ENCODE measurements around the gene BDKRB1. TPM values are rescaled to one million over a fixed set of nuclear protein-coding genes. Genes with fewer than 3 reads are reported as not detected.

BDKRB1 gene
- total RNA-seq, 1 experiment from 2014 or later: 1.4 TPM

- no peaks in the 10 kb centered on the region for H3K36me3 ChIP-seq (replicated peaks; ENCODE audit: control insufficient read depth, insufficient read depth, low read length)
- H3K4me3 ChIP-seq (ENCODE audit: insufficient read depth, low read depth, low read length): no peak overlapping the region
- no peak for DNase-seq
- H3K27me3 ChIP-seq (ENCODE audit: control insufficient read depth, insufficient read depth, low read length): no peaks in the 10 kb centered on the region
These were observed 6.0 kb downstream of the BDKRB1 start for GRCh38 chr14:96261772-96262655.

GRCh38 chr14:96263347-96264199, 7.6 kb downstream of the BDKRB1 start:
- no peak overlapping the region for H3K4me3 ChIP-seq (ENCODE audit: insufficient read depth, low read depth, low read length)
- H3K36me3 ChIP-seq (replicated peaks; ENCODE audit: control insufficient read depth, insufficient read depth, low read length): no peaks in the 10 kb centered on the region
- peak; percentile 56 for DNase-seq

GRCh38 chr14:96264200-96264553, 8.2 kb downstream of the BDKRB1 start:
- H3K4me3 ChIP-seq (ENCODE audit: insufficient read depth, low read depth, low read length): no peak overlapping the region
- no peaks in the 10 kb centered on the region for H3K36me3 ChIP-seq (replicated peaks; ENCODE audit: control insufficient read depth, insufficient read depth, low read length)
- no peaks in the 10 kb centered on the region for H3K27me3 ChIP-seq (ENCODE audit: control insufficient read depth, insufficient read depth, low read length)
- DNase-seq: no peak

More at GRCh38 chr14:96263347-96264199, 7.6 kb downstream of the BDKRB1 start:
- no peaks in the 10 kb centered on the region for H3K27me3 ChIP-seq (ENCODE audit: control insufficient read depth, insufficient read depth, low read length)

DNA sequence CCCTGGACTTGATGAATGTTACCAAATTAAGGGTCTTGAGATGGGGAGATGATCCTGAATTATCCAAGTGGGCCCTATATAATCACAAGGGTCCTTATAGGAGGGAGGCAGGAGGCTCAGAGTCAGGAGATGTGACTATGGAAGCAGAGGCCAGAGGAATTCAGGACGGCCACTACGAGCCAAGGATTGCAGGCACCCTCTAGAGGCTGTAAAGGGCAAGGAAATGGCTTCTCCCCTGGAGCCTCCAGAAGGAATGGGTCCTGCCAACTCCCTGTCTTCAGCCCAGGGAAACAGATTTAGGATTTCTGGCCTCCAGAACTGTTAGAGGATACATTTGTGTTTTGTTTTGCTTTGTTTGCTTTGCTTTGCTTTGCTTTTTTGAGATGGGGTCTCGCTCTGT, 8.8 kb downstream of the BDKRB1 start:
- Histone ChIP-seq H3K27me3 (ENCODE audit: control insufficient read depth, insufficient read depth, low read length) (no peaks in the 10 kb centered on the region), H3K36me3 (replicated peaks; ENCODE audit: control insufficient read depth, insufficient read depth, low read length) (no peaks in the 10 kb centered on the region), H3K4me3 (ENCODE audit: insufficient read depth, low read depth, low read length) (no peak overlapping the region)
- peak; percentile 75 for DNase-seq

- Histone ChIP-seq H3K36me3 (replicated peaks; ENCODE audit: control insufficient read depth, insufficient read depth, low read length) (no peaks in the 10 kb centered on the region), H3K4me3 (ENCODE audit: insufficient read depth, low read depth, low read length) (no peak overlapping the region), H3K27me3 (ENCODE audit: control insufficient read depth, insufficient read depth, low read length) (no peaks in the 10 kb centered on the region)
- no peak for DNase-seq
These were observed 9.5 kb downstream of the BDKRB1 start for GRCh38 chr14:96265383-96266095.

- Histone ChIP-seq H3K27me3 (ENCODE audit: control insufficient read depth, insufficient read depth, low read length) (no peaks in the 10 kb centered on the region), H3K4me3 (ENCODE audit: insufficient read depth, low read depth, low read length) (no peak overlapping the region), H3K36me3 (replicated peaks; ENCODE audit: control insufficient read depth, insufficient read depth, low read length) (no peaks in the 10 kb centered on the region)
- no peak for DNase-seq
These were observed 11.3 kb downstream of the BDKRB1 start for GRCh38 chr14:96267336-96267735.

- H3K4me3 ChIP-seq (ENCODE audit: insufficient read depth, low read depth, low read length): no peak overlapping the region
- H3K27me3 ChIP-seq (ENCODE audit: control insufficient read depth, insufficient read depth, low read length): no peaks in the 10 kb centered on the region
- no peak for DNase-seq
- no peaks in the 10 kb centered on the region for H3K36me3 ChIP-seq (replicated peaks; ENCODE audit: control insufficient read depth, insufficient read depth, low read length)
These were observed 11.9 kb downstream of the BDKRB1 start for GRCh38 chr14:96267916-96268315.

DNA sequence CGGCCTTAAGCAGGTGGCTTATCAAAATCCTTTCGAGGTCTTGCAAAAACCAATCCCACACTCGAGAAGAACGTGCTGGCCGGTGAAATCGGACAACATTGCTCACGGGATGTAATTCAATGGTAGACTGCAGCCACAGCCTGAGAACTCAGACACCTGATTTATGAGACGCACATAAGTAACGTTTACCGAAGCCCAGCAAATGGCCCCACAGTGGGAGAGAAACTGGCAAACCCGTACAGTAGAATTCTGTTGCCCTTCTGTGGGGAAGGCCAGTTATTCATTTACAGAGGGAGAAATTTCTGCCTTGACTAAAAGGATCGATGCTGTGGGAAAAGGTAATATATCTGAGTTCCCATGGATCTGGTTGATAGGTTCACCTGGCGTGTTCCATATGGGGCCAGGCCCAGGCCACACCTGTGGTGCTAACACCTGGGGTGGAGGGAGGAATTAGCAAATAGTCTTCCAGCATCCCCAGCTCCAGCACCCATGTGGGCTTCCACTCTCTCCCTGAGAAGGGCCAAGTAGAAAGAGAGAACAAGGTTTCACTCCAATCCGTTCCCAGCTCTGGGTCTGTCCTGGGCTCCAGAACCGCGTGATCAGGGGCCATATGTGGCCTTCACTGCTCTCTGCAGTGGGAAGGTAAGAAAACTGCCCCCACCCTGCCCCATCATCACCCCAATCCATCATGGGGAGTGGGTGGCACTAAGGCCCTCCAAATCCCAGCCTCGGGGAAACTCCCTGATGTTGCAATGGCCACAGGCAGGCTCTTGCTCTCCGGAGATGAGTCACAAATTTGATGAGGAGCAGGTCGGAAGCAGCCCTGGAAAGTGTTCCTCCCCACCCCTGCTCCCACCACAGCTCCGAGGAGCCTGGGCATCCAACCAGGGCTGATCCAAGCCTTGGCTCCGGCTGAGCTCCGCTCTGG, 12.7 kb downstream of the BDKRB1 start:
- H3K36me3 ChIP-seq (replicated peaks; ENCODE audit: control insufficient read depth, insufficient read depth, low read length): no peaks in the 10 kb centered on the region
- no peaks in the 10 kb centered on the region for H3K27me3 ChIP-seq (ENCODE audit: control insufficient read depth, insufficient read depth, low read length)
- DNase-seq: no peak
- no peak overlapping the region for H3K4me3 ChIP-seq (ENCODE audit: insufficient read depth, low read depth, low read length)

DNA sequence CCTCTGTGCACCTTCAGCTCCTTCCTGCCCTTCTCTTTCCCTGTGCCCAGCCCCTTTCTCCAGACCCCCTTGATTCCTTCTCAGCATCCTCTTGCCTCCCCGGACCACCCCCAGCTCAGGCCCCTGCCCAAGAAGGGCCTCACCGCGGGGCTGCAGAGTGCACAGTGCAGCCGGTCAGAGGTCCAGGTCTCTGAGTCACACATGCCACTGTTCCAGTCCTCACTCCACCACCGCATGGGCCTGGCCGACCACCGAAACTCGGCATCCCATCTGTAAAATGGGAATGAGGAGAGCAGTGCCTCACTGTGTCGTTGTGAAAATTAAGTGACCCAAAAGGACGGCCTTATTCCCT, 13.3 kb downstream of the BDKRB1 start:
- Histone ChIP-seq H3K4me3 (ENCODE audit: insufficient read depth, low read depth, low read length) (no peak overlapping the region), H3K27me3 (ENCODE audit: control insufficient read depth, insufficient read depth, low read length) (no peaks in the 10 kb centered on the region), H3K36me3 (replicated peaks; ENCODE audit: control insufficient read depth, insufficient read depth, low read length) (no peaks in the 10 kb centered on the region)
- DNase-seq: no peak

- Histone ChIP-seq H3K4me3 (ENCODE audit: insufficient read depth, low read depth, low read length) (no peak overlapping the region), H3K27me3 (ENCODE audit: control insufficient read depth, insufficient read depth, low read length) (no peaks in the 10 kb centered on the region), H3K36me3 (replicated peaks; ENCODE audit: control insufficient read depth, insufficient read depth, low read length) (no peaks in the 10 kb centered on the region)
- no peak for DNase-seq
These were observed 14.8 kb downstream of the BDKRB1 start for GRCh38 chr14:96270565-96271420.

DNA sequence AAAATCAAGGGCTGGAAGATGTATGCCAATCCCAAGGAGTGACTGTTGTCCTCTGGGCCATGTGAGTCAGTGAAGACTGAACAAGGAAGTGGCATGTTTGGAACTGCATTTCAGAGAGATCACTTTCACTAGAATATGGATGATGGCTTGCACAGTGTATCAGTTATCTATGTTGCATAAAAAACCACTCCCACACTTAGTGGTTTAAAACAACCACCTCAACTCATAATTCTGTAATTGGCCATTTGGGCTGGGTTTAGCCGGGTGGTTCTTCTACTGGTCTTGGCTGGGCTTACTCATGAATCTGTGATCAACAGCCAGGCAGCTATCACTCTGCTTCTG, 15.4 kb downstream of the BDKRB1 start:
- Histone ChIP-seq H3K4me3 (ENCODE audit: insufficient read depth, low read depth, low read length) (no peak overlapping the region), H3K36me3 (replicated peaks; ENCODE audit: control insufficient read depth, insufficient read depth, low read length) (no peaks in the 10 kb centered on the region), H3K27me3 (ENCODE audit: control insufficient read depth, insufficient read depth, low read length) (no peaks in the 10 kb centered on the region)
- DNase-seq: no peak

- no peak for DNase-seq
- no peaks in the 10 kb centered on the region for H3K36me3 ChIP-seq (replicated peaks; ENCODE audit: control insufficient read depth, insufficient read depth, low read length)
These were observed 16.9 kb downstream of the BDKRB1 start for GRCh38 chr14:96272777-96273473.

DNA sequence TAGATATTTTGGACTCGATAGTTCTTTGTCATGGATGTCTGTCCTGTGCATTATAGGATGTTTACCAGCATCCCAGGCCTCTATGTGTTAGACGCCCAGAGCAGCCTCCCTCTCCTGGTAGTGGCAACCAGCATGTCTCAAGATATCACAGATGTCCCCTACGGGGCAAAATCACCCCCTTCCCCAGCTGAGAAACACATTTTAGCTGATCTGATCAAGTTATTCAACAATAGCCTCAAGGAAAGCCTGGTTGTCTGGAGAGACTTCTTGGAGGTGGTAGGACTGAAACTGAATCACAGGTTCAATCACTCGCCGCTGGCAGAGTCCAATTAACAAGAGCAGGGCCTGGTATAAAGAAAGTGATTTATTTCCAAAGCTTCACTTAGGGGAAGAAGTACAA, 17.6 kb downstream of the BDKRB1 start:
- H3K4me3 ChIP-seq (ENCODE audit: insufficient read depth, low read depth, low read length): no peak overlapping the region
- no peaks in the 10 kb centered on the region for H3K36me3 ChIP-seq (replicated peaks; ENCODE audit: control insufficient read depth, insufficient read depth, low read length)
- no peaks in the 10 kb centered on the region for H3K27me3 ChIP-seq (ENCODE audit: control insufficient read depth, insufficient read depth, low read length)
- no peak for DNase-seq

More at GRCh38 chr14:96272777-96273473, 16.9 kb downstream of the BDKRB1 start:
- H3K27me3 ChIP-seq (ENCODE audit: control insufficient read depth, insufficient read depth, low read length): no peaks in the 10 kb centered on the region
- H3K4me3 ChIP-seq (ENCODE audit: insufficient read depth, low read depth, low read length): no peak overlapping the region
